Cardiac muscle cell (in vitro differentiated cells and primary cell): ENCODE measurements around the gene BHLHA15. TPM values are rescaled to one million over a fixed set of nuclear protein-coding genes. Genes with fewer than 3 reads are reported as not detected.

Source experiments
- DNase-seq, 2 donors: peaks; one replicate each; pipeline versions ENCODE4 v3.0.0 to v3.0.0-alpha.2; 2010 to 2017; ENCODE audit warnings: low read depth in 1 of 2, low spot score in 1 of 2
- H3K27ac ChIP-seq: fragments of 200-600 bp; sonication (generic); 2 replicates; pipeline ENCODE4 v1.5.1; 2016
- H3K27me3 ChIP-seq: fragments of 200-600 bp; sonication (generic); 2 replicates; pipeline ENCODE4 v1.6.0; 2016; ENCODE audit warnings: control low read depth
- H3K36me3 ChIP-seq: fragments of 200-600 bp; sonication (generic); 2 replicates; pipeline ENCODE4 v1.5.1; 2016; ENCODE audit warnings: control low read depth
- H3K4me1 ChIP-seq: fragments of 200-600 bp; sonication (generic); 2 replicates; pipeline ENCODE4 v1.8.1; 2017; ENCODE audit warnings: low read depth, mild to moderate bottlenecking, mixed run types
- H3K4me3 ChIP-seq: fragments of 200-600 bp; sonication (generic); 2 replicates; pipeline ENCODE4 v1.5.1; 2016; ENCODE audit warnings: mild to moderate bottlenecking
- H3K9me3 ChIP-seq: fragments of 200-600 bp; sonication (generic); 2 replicates; pipeline ENCODE4 v1.5.1; 2017; ENCODE audit warnings: low read depth, mild to moderate bottlenecking, control low read depth
- polyA plus RNA-seq: library from polyadenylated mRNA; unstranded; fragments of >200 nt; fragmentation: Nextera tagmentation; extraction: Ambion mirVana; gene quantifications from 2 replicates; pipeline ENCODE4 v1.2.1, GENCODE V29; 2016
- total RNA-seq: library from RNA; depleted of rRNA; stranded (reverse); fragments of >200 nt; gene quantifications from 2 replicates; pipeline ENCODE4 v1.2.3, GENCODE V29; 2016
- TF ChIP-seq, protein P1 (sequence below): IDR thresholded peaks from 2 replicates; pipeline ENCODE4 v1.5.1; 2012; ENCODE audit warnings: low read depth, mild to moderate bottlenecking, low read length

BHLHA15 gene
- total and polyA plus RNA-seq, 2 experiments from 2014 or later: 2.2 TPM; not detected in 1

DNA sequence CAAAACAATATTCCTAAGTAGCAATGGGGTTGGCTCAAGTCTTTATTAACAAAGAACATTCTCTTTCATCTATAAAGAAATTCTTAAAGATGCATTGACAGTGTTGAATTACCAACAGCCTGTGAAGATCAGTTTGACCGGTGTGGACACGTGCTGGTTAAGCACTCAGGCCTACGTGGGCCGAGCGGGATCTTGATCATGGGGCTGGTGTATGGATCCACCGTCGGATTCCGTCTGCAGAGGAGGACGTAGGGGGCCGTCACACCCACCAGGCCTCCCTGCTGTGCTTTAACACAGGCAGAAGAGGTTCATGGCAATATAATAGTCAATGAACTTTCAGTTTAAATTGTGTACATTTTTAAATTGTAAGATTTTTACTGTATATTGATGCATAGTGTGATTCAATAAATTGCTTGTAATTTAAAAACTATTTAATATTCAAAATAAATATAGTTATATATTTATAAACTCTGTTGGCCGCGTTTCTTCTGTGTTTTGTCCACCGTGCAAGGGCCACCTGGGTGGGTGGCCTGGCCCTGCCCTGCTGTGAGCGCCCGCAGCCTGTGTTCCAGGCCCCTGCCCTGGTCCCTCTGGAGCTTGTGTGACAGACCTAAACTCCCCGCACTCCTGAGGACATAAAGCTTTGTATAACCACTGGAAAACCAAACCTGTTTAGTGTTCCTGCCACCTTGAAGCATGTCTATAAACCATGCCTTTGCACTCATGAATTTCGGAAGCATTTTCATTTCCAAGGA is 1.9 kb upstream of the BHLHA15 start:
- no peak for DNase-seq
- no peaks in the 10 kb centered on the region for H3K9me3 ChIP-seq
- peaks cover 5% of the 10 kb centered on the region for H3K27me3 ChIP-seq
- peaks cover 11% of the 10 kb centered on the region for H3K36me3 ChIP-seq
- no peak overlapping the region for H3K27ac ChIP-seq
- TF ChIP-seq, protein P1, sequence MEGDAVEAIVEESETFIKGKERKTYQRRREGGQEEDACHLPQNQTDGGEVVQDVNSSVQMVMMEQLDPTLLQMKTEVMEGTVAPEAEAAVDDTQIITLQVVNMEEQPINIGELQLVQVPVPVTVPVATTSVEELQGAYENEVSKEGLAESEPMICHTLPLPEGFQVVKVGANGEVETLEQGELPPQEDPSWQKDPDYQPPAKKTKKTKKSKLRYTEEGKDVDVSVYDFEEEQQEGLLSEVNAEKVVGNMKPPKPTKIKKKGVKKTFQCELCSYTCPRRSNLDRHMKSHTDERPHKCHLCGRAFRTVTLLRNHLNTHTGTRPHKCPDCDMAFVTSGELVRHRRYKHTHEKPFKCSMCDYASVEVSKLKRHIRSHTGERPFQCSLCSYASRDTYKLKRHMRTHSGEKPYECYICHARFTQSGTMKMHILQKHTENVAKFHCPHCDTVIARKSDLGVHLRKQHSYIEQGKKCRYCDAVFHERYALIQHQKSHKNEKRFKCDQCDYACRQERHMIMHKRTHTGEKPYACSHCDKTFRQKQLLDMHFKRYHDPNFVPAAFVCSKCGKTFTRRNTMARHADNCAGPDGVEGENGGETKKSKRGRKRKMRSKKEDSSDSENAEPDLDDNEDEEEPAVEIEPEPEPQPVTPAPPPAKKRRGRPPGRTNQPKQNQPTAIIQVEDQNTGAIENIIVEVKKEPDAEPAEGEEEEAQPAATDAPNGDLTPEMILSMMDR: no peak
- H3K4me1 ChIP-seq: no peaks in the 10 kb centered on the region
- no peak overlapping the region for H3K4me3 ChIP-seq

DNA sequence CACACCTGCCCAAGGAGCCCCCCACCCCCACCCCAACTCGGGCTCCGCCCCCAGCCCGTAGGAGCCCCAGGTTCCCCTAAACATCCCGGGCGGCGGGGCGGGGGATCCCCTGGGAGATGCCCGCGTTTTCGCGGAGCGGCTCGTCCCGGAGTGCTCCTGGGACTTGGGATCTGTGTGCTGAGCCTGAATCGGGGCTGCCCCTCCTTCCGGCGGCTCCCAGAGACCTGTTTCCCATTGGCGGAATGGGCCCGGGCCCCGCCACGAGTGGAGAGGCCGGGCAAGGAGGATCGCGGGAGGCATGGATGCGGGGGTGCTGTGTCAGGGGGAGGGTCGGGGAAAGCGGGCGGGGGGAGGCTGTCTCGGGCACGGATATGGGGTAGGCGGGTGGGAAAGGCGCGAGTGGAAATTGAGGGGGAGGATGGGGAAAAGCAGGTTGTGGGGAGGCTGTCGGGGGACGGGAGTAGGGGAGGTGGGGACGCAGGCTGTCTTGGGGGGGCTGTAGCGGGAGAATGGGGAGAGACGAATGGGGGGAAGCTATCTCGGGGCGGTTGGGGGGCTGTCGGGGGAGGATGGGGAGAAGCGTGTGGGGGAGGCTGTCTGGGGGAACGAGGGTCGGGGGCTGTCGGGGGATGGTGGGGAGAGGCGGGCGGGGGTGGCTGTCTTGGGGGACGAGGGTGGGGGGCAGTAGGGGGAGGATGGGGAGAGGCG is 572 bp upstream of the BHLHA15 start:
- H3K4me3 ChIP-seq: peak overlapping the region; percentile 32
- no peak overlapping the region for H3K27ac ChIP-seq
- H3K4me1 ChIP-seq: no peaks in the 10 kb centered on the region
- TF ChIP-seq, protein P1: no peak
- H3K36me3 ChIP-seq: peaks cover 11% of the 10 kb centered on the region
- no peaks in the 10 kb centered on the region for H3K9me3 ChIP-seq
- H3K27me3 ChIP-seq: peaks cover 5% of the 10 kb centered on the region
- DNase-seq: peak; percentile 21 to 22

DNA sequence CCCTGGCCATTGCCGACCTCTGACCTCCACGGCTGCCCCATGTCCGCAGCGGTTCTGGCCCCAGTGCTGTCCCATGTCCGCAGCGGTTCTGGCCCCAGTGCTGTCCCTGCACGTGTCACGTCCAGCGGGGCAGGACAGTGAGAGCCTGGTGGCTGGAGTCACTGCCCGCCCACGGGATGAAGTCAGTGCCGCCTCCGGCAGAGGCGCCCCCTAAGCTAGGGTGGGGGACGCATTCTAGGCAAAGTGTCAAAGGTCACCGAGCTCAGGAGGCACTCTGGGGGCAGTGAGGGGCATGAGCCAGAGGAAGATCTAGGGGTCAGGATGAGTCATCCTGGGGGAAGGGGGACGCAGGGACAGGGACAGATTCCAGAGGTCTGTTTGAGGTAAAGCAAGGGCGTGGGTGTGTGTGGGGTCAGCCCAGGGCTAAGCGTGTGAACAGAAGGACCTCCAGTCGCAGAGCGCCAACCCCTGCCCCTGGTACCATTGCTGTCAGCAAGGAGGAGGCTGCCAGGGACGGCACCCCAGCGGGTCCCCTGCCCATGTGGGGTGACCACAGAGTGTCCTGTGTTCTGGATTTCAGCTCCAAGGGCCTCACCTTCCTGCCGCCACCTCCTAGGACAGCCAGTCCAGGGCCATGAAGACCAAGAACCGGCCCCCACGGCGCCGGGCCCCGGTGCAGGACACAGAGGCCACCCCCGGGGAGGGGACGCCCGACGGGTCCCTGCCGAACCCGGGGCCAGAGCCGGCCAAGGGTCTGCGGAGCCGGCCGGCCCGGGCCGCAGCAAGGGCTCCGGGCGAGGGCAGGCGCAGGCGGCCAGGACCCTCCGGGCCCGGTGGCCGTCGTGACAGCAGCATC is 665 bp downstream of the BHLHA15 start:
- peak overlapping the region; percentile 32 for H3K4me3 ChIP-seq
- TF ChIP-seq, protein P1: no peak
- no peak overlapping the region for H3K27ac ChIP-seq
- H3K36me3 ChIP-seq: peaks cover under 1% of the 10 kb centered on the region
- H3K4me1 ChIP-seq: no peaks in the 10 kb centered on the region
- peaks cover 5% of the 10 kb centered on the region for H3K27me3 ChIP-seq
- no peak for DNase-seq
- H3K9me3 ChIP-seq: no peaks in the 10 kb centered on the region

DNA sequence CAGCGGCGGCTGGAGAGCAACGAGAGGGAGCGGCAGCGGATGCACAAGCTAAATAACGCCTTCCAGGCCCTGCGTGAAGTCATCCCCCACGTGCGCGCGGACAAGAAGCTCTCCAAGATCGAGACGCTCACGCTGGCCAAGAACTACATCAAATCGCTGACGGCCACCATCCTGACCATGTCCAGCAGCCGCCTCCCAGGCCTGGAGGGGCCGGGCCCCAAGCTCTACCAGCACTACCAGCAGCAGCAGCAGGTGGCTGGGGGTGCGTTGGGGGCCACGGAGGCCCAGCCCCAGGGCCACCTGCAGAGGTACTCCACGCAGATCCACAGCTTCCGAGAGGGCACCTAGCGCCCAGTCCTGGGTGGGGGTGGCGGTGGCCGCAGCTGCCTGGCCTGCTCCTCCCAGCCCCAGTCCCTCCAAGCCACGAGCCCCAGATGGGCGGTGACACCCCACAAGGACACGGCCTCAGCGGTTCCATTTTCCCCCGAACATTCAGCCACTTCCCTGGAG is 1.3 kb downstream of the BHLHA15 start:
- H3K4me3 ChIP-seq: no peak overlapping the region
- H3K36me3 ChIP-seq: no peaks in the 10 kb centered on the region
- H3K27ac ChIP-seq: no peak overlapping the region
- no peaks in the 10 kb centered on the region for H3K9me3 ChIP-seq
- TF ChIP-seq, protein P1: no peak
- H3K27me3 ChIP-seq: peaks cover 5% of the 10 kb centered on the region
- H3K4me1 ChIP-seq: no peaks in the 10 kb centered on the region
- DNase-seq: no peak

DNA sequence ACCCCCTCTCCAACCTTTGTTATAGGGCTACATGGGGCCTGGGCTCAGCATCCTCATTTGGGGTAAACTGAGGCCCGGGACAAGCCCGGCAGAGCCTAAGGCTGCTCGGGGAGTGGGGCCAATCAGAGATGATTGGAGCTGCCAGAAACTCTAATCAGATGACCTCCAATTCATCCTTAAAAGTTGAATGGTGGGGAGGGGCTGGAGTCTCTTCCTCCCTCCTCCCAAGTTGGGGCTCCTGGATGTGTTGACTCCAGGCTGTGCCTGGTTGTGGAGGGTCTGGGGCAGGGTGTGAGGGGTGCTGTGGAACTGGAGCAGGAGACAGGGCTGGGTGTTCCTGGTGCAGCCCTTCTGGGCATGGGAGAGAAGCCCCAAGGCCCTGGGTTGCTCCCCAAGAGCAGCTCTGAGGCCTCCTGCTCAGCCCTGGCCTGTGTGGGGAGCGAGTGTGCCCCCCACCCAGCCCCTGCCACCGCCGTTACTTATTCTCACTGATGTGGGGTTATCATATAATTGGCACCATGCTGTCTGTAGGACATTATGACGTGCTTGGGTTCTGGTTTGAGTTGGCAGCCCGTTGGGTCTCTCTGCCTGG is 2.2 kb downstream of the BHLHA15 start:
- no peaks in the 10 kb centered on the region for H3K4me1 ChIP-seq
- TF ChIP-seq, protein P1: no peak
- no peaks in the 10 kb centered on the region for H3K36me3 ChIP-seq
- no peaks in the 10 kb centered on the region for H3K9me3 ChIP-seq
- DNase-seq: no peak
- H3K27ac ChIP-seq: no peak overlapping the region
- no peak overlapping the region for H3K4me3 ChIP-seq
- H3K27me3 ChIP-seq: peaks cover 5% of the 10 kb centered on the region
